CD4-positive, alpha-beta T cell treated with Interleukin-2 at 100 ng/mL for 4 hours (primary cell): Measurements from ENCODE around the gene LRRFIP1.
"Not testable (repeated sequence)": the region's sequence is repeated elsewhere in the genome, so short reads cannot be mapped to it uniquely, and the experiment has no call there.

Source experiments
- DNase-seq: peaks from one replicate; pipeline ENCODE4 v3.0.0-alpha.2; 2020; ENCODE audit warnings: low spot score

LRRFIP1 gene, protein sequence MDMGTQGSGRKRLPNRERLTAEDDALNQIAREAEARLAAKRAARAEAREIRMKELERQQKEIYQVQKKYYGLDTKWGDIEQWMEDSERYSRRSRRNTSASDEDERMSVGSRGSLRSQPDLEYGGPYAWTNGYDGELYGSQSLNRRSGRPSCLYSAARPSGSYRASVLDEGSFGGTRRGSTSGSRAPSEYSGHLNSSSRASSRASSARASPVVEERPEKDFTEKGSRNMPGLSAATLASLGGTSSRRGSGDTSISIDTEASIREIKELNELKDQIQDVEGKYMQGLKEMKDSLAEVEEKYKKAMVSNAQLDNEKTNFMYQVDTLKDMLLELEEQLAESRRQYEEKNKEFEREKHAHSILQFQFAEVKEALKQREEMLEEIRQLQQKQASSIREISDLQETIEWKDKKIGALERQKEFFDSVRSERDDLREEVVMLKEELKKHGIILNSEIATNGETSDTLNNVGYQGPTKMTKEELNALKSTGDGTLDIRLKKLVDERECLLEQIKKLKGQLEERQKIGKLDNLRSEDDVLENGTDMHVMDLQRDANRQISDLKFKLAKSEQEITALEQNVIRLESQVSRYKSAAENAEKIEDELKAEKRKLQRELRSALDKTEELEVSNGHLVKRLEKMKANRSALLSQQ

GRCh38 chr2:237627441-237628246 lies at the start of gene LRRFIP1:
Gene LRRFIP1 (plus strand): TSS chr2:237627587. CDS start chr2:237627645, 58 bp downstream.
- DNase-seq, result no peak

GRCh38 chr2:237577956-237578870 lies 49.2 kb upstream of the LRRFIP1 start:
- no peak for DNase-seq

- no peak for DNase-seq
These were observed 46.1 kb upstream of the LRRFIP1 start for GRCh38 chr2:237581326-237581725.

- DNase-seq, result peak; percentile 55
These were observed 45.3 kb upstream of the LRRFIP1 start for GRCh38 chr2:237581751-237582746.

DNA sequence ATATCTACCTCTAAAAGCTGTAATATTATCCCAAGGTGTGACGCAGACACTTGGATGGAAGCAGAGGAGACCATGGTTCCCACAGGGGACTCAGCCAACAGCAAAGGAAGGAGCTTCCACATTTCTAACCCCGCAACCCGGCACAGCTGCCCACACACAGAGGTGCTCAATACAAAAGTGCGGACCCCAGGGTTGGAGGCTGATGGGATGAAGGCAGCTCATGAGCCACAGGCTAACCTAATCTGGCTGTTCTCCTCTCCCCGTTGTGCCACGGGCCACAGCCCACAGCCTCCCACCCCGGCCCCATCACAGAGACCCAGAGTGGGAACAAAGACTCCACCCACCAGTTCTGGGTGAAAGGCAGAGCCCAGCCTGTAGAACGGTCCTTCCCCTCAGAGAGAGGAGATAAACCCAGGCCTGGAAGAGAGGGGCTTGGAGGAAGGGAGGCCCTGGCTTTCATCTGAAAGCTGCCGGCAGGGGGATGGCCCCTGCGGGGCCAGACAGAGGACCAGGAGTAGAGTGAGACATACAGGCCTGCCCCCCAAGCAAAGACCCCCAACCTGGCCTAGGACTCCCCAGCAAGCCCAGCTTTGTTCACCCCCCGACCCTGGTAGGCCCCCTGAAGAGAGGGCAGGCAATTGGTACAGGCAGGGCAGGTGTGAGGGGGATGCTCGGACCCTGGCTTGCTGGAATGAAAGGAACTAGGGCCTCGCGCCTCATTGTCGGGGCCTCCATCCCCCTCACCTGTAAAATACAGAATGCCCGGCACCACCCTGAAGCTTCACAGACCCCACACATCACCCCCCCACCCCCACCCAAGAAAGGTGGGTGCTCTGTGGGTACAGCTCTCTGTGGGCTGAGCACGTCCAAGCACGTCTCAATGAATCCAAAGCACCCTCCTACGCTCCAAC lies 43.7 kb upstream of the LRRFIP1 start:
- DNase-seq, result no peak

DNA sequence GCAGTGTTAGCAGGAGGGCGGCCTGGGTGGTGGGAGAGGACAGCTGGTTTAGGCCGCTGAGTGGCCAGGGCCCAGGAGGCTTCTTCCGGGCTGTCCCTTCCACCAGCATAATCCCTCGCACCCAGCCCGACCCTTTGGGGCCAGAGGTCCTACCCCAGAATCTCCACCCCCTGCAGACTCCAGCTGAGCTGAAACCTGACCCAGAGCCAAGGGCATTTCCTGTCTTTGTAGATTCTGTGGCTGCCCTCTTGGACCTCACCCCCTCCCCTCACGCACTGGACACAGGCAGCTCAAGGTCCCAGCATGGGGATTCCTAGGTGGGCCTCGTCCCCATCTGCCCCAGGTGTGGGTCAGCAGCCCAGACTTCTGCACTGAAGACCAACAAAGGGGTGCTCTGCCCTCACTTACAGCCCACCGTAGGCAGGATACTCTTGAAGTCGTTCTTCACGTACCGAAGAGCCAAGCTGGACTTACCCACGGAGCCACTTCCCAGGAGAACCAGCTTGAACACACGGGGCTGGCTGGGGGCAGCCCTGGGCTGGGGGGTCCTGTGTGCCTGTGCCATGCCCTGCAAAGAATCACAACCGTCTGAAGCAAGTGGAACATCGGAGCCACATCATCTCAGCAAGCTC lies 41.7 kb upstream of the LRRFIP1 start:
- DNase-seq, result no peak

GRCh38 chr2:237588044-237588696 lies 39.2 kb upstream of the LRRFIP1 start:
- DNase-seq, result no peak

GRCh38 chr2:237590272-237591140 lies 36.9 kb upstream of the LRRFIP1 start, which contains the start of gene RAB17:
Gene RAB17 (minus strand): TSS chr2:237590734. CDS start chr2:237586154, 4,580 bp downstream.
- DNase-seq, result no peak

DNA sequence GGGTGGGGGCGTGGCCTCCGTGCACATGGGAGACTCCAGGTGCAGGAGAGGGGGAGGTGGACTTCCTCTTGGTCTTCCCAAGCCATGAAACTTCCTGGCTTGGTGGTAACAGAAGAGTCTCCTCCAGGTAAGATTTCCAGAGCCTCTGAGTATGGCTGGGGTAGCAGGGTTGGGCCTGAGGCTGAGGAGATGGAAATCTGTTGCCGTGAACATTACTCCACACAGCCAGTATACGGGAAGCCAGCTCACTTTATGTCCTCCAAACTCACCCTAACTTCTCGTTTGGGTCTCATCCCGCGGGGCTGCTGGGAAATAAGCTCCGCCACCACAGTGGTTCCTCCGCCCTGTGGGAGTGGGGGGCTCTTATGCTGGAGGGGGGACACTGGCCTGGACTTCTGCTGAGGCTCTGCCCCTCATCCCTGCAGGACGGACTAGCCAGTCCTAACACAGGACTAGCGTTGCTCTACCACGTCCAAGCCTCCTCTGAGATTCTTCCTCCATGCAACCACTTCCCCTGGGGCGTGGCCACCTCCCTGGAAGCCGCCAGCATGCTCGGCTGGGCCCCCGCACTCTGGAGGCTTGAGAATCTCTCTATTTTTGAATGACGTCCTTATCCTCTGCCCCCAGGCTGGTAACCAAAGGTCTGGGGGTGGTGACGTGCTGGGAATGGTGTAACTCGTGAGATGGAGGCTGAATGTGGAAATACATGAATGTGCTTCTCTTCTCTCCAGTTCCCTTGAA lies 36.1 kb upstream of the LRRFIP1 start:
- no peak for DNase-seq

DNA sequence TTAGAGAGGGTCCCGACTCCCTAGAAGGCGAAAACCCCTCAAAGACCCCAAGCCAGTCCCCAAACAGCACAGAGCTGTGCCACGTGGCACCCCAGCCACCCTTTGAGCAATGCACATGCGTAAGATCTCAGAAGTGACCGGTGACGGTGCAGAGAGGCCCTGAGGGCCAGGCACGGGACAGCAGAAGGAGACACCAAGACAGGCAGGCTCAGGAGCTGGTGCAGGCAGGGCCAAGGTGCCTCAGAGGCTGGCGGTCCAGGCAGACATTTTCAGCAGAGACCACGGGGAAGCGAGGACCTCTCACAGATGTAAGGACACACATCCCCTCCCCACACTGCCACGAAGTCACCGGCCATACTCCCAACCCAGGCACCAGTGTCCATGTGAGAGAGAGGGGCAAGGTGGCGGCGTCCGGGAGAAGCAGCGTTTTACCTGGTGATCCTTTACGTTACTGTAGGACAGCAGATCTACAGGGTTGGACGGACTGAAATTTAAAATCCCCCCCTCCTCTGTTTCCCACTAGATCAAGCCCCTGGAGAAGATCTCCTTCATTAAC lies 34.9 kb upstream of the LRRFIP1 start:
- DNase-seq, result no peak

DNA sequence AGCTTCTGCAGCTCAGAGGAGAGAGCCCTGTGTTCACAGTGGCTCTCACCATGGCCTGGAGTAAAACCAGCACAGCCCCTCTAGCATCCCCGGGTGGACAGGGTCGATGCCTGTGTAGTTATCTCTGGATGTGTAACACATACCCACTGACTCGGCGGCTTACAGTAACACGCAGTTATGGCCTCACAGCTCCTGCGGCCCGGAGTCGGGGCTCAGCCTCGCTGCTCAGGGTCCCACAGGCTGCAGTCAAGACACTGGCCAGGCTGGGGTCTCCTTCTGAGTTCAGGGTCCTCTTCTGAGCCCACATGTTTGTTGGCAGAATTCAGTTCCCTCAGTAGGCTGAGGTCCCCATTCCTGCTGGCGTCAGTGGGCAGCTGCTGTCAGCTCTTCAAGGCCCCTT lies 34.4 kb upstream of the LRRFIP1 start:
- DNase-seq, result no peak

- DNase-seq, result no peak
These were observed 33.6 kb upstream of the LRRFIP1 start for GRCh38 chr2:237593596-237594320.

DNA sequence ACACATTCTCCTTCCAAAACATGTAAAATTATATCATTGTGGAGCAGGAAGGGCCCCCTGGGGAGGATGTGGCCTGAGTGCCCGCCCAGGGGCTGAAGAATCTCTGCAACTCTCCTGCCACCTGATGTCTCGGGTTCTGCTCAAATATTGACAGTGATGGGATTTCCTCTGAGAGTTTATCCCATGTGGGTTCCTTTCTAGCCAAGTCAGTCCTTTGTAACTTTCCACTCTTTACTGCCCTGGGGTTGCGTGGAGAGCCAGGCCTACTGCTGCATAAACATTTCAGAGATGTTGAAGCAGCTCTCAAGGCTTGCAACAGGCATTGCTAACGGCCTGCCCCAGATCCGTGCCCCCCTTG lies 32.9 kb upstream of the LRRFIP1 start:
- no peak for DNase-seq

GRCh38 chr2:237595829-237596519 lies 31.4 kb upstream of the LRRFIP1 start:
- DNase-seq, result not testable (repeated sequence)
